GM18858 (cell line): ENCODE results near the gene SOCS6.
"Not testable (repeated sequence)": the region's sequence is repeated elsewhere in the genome, so short reads cannot be mapped to it uniquely, and the experiment has no call there.

Experiments used
- ATAC-seq: cut with Tn5 transposase; IDR thresholded peaks from one replicate; pipeline ENCODE4 v1.9.1; 2021; ENCODE audit not compliant: unreplicated experiment

The SOCS6 gene

DNA sequence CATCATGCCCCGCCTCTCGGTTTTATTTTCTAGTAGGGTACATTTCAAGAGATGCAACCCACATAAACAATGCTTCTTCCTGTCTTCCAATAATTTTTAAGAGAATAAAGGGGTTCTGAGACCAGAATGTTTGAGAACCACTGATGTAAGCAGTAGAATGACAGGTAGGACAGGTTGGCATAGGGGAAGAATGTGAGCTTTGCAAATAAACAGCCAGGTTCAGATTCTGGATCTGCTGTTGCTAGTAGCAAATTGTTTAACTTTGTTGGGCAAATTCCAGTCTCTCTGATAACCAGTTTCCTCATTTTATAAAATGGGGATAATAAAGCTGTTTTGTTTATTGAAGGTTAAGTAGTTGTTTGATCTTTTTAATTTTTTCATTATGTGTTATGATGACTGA, 32.8 kb downstream of the SOCS6 start:
- ATAC-seq, result no peak

DNA sequence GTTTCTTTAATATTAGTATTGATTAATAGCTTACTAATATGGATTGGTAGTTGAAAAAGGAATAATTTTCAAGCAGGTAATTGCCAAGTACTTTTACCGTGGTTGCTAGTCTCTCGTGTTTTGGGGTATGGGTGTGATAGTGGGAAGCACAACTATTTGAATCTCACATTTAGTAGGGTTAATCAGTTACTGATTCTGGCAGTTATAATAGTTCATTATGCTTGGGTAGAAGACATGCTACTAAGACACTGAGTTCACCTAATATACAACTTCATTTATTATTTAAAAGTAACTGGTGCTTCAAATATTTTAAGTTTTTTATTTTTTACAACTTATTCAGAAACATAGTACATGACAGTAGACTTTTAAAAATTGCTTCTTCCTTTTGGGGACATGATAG, 33.5 kb downstream of the SOCS6 start:
- ATAC-seq, result no peak

DNA sequence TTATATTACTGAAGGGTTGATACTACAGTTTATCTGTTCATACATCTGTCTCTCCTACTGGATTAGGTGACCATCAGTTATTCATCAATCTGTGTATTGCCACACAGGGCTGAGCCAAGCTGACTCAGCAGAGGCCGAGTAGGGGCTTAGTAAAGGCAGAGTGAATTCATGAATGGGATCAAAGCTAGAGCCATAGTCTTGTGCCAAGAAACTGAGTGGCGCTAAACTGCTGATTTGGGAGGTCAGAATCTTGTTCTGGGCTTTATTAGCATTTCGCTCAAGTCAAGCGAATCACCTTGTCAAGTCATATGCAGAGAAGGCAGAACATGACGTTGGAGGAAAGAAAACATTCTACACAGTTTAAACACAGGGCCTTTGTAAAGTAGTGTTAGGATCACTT, 34.1 kb downstream of the SOCS6 start:
- ATAC-seq, result no peak

DNA sequence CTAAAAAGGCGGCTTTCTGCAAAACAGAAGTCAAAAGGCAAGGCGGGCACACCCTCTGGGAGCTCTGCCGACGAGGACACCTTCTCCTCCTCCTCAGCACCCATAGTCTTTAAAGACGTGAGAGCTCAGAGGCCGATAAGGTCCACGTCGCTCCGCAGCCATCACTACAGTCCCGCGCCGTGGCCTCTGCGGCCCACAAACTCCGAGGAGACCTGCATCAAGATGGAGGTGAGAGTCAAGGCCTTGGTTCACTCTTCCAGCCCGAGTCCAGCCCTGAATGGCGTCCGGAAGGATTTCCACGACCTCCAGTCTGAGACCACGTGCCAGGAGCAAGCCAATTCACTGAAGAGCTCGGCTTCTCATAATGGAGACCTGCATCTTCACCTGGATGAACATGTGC, 36.1 kb downstream of the SOCS6 start:
- no peak for ATAC-seq

DNA sequence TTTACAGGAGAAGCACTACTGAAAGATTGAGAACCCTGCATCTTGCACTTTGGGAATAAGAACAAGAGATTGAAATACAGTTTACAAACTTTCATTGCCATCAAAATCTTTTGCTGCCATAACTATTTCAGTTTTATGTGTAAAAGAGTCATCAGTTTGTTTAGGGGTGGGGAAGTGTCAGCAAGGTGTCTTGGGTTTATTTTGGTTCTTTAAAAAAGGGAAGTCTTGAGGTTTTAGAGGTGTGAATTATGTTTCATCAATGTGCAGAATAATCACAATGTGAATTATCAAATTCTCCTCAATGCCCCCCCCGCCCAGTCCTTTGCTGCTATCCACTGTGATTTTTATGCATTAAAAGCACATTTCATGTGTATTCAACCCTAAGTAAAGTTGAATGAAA, 37.4 kb downstream of the SOCS6 start:
- ATAC-seq, result no peak

DNA sequence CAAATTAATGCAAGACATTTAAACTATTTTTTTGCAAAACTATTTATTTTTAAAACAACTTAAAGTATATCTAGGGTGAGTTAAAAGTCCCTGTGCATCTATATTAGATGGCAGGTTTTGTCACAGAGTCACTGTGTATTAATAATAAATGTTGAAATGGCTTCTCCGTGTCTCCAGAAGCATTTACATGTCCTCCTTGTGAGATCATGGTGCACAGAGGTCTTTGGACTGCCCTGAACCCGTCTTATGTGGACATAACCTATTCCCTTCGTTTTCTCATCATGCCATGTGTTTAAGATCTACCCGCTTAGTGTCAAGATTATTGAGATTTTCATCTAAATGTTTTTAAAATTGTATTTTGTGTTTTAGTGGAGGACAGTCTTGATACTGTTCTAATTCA, 39.3 kb downstream of the SOCS6 start:
- ATAC-seq, result no peak

DNA sequence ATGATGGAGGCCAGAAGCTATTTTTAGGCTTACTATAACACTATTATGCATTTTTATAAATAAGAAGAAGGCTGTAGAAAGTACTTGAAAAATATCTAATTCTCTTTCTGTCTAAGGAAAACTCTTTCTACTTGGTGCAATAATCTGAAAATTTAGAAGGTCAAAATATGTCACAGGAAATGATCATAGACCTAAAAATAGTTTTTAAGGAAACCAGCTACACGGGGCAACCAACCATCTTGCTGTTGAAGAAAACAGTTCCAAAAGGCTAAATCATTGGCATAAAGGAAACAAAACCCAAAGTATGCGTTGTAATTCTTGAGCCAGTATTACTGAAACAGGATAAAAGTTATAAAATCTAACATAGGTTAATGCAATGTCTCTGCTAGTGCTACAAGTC, 40.2 kb downstream of the SOCS6 start:
- ATAC-seq, result no peak

DNA sequence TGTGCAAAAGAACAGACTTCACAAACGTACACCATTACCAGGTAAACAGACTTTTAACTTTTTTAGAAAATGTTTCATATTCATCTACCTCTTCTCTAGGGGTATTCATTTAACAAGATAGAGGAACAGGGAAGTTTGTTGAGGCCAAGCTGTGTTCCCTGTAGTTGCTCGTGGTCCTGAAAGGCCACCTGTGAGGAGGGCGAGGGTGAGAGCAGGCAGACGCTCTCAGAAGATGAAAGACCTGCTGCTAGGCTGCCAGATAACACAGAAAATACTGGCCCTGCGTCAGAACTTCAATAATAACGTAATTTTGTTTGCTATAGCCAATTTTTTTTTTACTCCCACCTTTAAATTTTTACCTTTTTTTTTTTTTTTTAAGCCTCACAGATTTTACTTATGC, 42.0 kb downstream of the SOCS6 start:
- ATAC-seq, result no peak

DNA sequence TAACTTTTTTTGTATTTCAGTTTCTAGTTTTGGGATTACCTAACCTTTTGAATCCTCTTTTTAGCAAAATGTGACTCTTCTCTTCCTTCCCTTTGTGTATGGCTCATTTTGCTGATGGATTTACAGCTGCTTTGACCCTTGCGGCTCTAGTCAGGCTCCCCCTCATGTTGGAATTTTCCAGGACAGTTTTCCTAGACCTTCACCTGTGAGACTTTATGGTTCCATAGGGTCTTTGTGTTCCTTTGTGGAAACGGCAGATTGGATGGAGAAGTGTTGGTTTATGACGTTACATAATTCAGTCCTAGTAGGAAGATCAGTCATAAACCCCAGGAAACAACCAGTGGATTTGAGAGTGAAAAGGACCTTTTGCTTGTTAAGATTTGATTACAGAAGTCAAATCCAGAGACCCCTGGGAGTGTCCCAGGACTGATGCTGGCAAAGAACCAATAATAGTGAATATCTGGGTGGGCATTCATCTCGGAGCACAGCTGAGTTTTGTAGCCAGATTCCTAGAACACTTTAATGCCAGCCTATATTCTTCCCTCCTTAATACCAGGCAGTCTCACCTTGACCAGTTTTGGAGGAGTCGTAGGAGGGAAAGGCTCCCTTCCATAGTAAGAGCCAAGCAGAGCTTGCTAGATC, 42.7 kb downstream of the SOCS6 start:
- no peak for ATAC-seq

DNA sequence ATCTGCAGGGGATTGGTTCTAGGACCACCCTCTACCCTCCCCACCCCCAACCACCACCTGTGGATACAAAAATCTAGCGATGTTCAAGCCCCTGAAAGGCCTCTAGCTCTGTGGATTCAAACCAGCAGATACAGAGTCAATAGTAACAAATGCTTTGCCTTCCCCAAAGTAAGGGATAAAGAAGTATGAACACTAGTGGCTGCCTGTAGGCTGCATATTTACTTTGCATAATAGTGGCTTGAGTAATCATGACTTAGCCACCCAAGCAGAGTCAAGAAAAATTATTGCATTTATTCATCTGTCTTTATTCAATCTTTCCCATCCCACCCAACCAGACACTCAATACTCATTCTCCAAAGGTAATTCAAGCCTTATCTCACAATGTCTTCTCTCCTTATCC, 43.8 kb downstream of the SOCS6 start:
- ATAC-seq, result no peak

DNA sequence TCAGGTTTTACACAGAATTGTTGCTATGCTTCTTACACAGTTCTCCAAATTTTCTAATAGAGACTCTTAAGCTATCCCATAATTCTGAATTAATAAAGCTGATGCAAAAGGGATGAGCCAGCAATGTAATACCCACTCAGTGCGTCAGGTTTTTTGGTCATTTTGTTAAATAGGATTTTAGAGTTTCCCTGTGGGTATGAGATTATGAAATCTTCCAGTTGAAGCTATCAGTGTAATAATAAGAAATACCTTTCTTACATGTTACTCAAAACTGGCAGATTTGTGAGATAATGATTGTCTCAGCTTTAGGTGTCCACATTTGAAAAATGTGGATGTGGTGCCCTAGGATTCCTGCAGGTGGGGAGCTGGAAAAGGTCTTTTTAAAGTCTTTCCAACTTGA, 44.5 kb downstream of the SOCS6 start:
- ATAC-seq, result no peak

DNA sequence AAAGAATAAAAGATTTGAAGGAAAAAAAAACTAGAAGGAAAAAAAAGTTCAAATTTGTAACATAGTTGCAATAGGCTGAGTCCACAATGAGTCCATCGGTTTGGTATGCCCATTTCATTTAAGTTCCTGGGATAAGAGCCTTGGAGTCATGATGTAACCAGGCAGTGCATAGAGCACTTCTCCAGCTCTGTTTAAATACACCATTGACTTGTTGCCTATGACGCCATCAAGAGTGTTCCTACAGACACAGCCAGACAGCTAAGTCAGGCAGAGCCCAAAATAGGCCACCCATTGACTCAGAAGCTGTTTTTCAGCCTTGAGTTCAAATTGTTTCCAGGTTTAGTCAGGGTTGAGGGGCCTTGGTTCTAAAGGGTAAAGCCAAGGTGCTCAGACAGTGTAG, 44.9 kb downstream of the SOCS6 start:
- no peak for ATAC-seq

DNA sequence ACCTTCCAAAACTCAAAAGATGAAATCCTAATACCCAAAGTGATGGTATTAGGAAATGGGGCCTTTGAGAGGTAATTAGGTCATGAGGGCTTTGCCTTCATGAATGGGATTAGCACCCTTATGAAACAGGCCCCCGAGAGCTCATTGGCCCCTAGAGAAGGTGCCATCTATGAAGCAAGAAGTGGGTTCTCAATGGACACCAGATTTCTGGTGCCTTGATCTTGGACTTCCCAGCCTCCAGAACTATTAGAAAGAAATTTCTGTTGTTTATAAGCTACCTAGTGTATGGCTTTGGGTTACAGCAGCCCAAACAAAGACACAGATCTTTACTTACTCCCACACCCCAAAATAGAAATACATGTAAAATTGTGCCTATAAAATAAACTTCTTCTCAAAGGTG, 45.4 kb downstream of the SOCS6 start:
- no peak for ATAC-seq

DNA sequence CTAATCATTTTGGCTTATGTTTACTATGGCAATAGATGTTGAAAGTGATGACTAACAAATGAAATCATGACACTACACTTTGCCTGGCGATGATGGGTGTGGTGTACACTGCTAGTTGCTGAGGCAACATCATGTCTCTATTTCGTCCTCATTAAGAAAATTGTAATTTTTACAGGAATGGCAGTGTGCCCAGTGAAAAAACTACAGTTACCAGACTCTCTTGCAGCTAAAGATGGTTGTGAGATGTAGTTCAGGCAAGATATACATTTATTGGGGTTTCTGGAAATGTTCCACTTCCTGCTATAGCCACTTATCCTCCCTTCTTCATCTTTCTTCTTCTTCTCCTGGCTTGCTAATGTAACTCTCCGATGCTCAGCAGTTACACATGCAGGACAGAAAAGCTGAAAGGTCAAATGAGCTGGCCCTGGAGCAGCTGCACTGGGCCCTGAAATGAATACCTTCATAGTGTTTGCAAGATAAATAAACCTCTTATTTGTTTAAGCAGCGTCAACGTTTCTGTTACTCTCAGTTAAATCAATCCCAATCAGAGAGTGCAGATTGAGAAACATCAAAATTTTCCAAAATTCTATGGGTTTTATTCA, 46.0 kb downstream of the SOCS6 start:
- ATAC-seq, result no peak

DNA sequence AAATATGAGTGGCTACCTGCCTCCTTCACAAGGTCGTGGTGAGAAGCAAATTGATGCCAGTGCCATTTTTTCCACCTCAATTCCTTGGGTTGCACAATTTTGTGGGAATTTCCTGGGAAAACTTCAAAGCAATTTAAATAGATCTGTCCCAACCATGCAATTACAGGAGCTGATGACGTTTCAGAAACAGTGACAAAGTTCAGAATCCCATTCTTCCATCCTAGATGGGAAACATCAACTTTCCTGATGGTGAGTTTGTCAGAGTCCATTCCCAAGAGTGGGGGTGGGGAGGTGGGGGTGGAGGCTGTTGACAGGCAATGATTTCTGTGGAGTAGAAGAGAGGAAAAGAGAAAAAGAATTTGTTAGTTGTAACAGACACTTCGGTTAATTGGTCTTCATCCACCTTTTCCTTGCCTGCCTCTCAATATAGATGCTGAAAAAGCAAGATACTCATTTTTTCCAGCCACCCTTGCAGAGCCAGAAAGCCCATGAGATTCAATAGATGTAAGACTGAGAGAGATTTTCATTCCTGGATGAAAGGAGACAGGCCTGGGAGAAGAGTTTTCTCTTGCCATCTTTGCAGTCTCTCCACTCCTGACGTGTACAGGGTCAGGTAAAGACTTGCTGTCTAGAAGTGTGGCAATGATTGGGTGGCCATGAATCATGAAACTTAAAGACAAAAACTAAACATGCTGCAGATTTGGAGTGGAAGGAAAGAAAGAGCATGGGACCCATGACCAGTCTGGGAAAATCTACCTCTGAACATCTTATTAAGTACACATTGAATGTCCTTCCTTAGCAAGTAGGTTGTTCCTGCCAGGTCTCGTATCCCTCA, 47.3 kb downstream of the SOCS6 start:
- no peak for ATAC-seq

DNA sequence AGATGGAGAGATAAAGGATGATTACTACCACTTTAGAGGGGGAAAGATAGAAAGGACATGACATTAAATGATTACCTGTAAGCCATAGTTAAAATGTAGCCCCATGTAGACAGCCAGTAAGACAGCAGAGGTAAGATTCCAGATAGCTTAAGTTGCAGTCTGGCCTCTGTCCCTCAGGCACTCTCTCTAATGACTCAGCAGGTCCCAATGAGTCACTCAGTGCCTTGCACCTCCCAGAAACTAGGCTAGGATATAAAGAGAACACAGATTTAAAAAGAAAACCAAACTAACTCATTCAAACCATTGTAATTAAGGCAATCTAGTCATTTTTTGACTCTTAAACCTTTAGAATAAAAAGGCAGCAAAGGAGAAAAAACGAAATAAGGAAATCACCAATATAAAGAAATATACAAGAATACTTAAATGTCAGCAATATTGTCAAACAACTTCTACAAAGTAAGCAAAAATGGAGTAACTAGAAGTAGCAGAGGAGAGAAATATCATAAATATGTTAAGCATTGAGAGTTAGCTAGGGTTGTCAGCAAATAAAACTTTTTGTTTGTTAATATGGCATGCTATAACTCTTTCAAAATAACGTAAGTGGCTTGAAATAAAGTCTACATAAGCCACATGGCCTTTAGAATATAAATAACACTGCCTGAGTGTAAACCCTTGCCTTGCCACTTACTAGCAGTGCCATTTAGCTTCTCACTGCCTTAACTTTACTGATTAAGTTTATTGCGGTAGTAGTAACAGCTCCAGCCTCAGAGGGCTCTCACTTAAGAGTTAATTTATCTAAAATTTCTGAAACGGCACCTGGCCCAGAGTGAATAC, 48.5 kb downstream of the SOCS6 start:
- no peak for ATAC-seq

DNA sequence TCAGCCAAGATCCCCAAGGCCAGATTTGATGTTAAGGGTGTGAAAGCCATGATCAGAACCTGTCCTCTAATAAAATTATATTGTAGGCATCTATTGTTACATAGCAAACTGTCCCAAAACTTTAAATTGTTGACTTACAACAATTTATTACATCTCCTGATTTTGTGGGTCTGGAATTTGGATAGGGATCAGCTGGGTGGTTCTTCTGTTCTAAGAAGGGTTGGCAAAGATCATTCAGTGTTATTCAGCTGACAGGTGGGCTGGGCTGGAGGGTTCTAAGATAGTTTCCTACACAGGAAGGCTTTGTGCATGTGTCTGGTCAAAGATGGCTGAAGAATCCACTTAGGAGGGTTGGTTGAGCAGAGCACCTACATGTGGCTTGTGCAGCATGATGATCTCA, 50.0 kb downstream of the SOCS6 start:
- no peak for ATAC-seq

DNA sequence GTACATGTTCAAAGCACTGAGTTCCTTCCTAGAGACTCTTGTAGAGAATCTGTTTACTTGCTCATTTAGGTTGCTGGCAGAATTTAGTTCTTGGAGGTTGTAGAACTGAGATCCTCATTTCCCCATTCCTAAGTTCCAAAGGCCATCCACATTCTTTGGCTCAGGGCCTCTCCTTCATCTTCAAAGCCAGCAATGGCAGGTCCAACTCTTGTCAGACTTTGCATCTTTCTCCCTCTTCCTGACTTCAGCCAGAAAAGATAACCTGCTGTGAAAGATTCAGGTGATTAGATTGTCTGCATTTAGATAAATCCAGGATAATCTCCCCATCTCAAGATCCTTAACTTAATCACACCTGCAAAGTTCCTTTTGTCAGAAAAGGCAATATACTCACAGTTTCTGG, 51.1 kb downstream of the SOCS6 start:
- ATAC-seq, result no peak

DNA sequence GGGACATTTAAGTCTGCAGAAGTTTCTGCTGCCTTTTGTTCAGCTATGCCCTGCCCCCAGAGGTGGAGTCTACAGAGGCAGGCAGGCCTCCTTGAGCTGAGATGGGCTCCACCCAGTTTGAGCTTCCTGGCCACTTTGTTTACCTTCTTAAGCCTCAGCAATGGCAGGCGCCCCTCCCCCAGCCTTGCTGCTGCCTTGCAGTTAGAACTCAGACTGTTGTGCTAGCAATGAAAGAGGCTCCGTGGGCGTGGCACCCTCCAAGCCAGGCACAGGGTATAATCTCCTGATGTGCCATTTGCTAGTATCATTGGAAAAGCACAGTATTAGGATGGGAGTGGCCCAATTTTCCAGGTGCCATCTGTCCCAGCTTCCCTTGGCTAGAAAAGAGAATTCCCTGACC, 59.6 kb downstream of the SOCS6 start:
- not testable (repeated sequence) for ATAC-seq

DNA sequence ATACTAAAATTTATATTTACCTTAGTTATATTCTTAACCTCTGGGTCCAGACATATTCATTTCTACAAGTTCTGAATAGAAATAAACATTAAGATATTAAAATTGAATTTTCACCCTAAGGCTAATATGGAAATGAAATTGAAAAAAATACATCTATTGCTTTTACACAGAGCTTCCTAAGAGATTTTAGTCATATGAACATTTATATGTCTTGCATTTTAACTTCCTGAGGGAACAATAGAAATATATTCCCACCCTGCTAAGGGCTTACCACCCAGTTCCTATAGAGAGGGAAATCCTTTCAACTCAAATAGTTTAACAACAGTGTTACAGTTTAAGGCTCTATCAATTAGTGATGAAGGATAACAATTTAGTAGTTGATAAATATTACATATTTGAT, 60.5 kb downstream of the SOCS6 start:
- ATAC-seq, result no peak

DNA sequence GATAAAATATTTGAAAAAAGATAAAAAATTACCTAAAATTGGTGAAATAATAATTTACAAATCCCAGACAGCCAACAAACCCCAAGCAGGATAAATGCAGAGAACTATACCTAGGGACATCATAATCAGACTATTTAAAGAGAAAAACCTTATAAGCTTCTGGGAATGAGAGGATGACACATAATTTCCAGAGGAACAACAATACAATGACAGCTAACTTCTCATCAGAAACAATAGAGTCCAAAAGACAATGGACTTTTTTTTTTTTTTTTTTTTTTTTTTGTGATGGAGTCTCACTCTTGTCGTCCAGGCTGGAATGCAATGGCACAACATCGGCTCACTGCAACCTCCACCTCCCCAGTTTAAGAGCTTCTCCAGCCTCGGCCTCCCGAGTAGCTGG, 65.2 kb downstream of the SOCS6 start:
- ATAC-seq, result no peak

DNA sequence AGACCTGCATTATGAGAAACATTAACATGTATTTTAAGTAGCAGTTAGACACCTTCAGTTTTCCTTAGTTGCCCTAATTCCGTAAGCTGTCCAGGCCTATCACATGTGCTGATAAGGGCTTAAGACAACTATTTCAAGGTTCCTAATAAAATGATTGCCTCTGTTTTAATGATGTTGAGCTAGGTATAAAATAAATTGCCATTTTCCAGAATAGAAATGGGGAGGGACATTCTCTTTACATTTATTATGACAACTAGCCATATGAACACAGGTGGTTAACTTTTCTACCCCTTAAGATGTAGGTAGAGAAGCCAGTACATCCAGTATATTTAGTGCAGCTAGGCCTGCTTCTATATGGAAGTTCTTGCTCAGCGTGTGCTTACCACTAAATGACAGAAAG, 65.9 kb downstream of the SOCS6 start:
- ATAC-seq, result no peak
